IMR-90 (cell line): ENCODE results near the gene CNTN4. TPM values are rescaled to one million over a fixed set of nuclear protein-coding genes. Genes with fewer than 3 reads are reported as not detected.

ENCODE experiments used
- ATAC-seq: fragments of 200-7000 bp; cut with Tn5 transposase; 2 replicates; pipeline ENCODE4 v1.9.1; 2020; ENCODE audit warnings: low read depth, mild to moderate bottlenecking, moderate library complexity
- BruUV-seq: library from RNA; stranded (reverse); fragments of 400-500 nt; replicated peaks from 2 replicates; lab custom pipeline; 2021; lab: Mats Ljungman, UMichigan
- CTCF ChIA-PET: fragments of 300-600 bp; formaldehyde crosslinking; extraction: SDS; loops from one replicate; lab custom pipeline; 2021; ENCODE audit warnings: antibody characterized with exemption; lab: Yijun Ruan, JAX
- POLR2A ChIA-PET: fragments of 300-600 bp; sonication (Branson Sonifier 250); formaldehyde crosslinking; loops from one replicate; lab custom pipeline; 2022; ENCODE audit warnings: antibody characterized with exemption; ENCODE audit not compliant: unreplicated experiment; lab: Charles Lee
- DNase-seq: peaks from one replicate; pipeline ENCODE4 v3.0.0; 2013
- H2AFZ ChIP-seq: replicated peaks from 2 replicates; pipeline ENCODE3; 2013; ENCODE audit warnings: low read length, mild to moderate bottlenecking; ENCODE audit not compliant: poor library complexity
- H2AK5ac ChIP-seq: 2 replicates; pipeline ENCODE4 v1.6.1; 2013; ENCODE audit warnings: low read depth, low read length, inconsistent platforms
- H2AK9ac ChIP-seq: replicated peaks from 2 replicates; pipeline ENCODE3; 2013; ENCODE audit warnings: mild to moderate bottlenecking, low read depth, low read length, moderate library complexity; ENCODE audit not compliant: poor library complexity
- H2BK120ac ChIP-seq: 2 replicates; pipeline ENCODE4 v1.6.1; 2013; ENCODE audit warnings: low read depth, low read length, inconsistent platforms
- H2BK15ac ChIP-seq: 3 replicates; pipeline ENCODE4 v1.6.1; 2013; ENCODE audit warnings: low read depth, low read length, inconsistent platforms
- H2BK20ac ChIP-seq: 2 replicates; pipeline ENCODE4 v1.6.1; 2013; ENCODE audit warnings: low read depth, mild to moderate bottlenecking, inconsistent platforms, low read length, moderate library complexity
- H2BK5ac ChIP-seq: 2 replicates; pipeline ENCODE4 v1.6.1; 2013; ENCODE audit warnings: mild to moderate bottlenecking, low read depth, low read length, inconsistent platforms; ENCODE audit not compliant: poor library complexity, severe bottlenecking
- H3K14ac ChIP-seq: replicated peaks from 2 replicates; pipeline ENCODE4 v1.6.1; 2013; ENCODE audit warnings: low read depth, low read length, inconsistent platforms
- H3K18ac ChIP-seq: 2 replicates; pipeline ENCODE4 v1.6.1; 2013; ENCODE audit warnings: low read depth, low read length, control low read depth
- H3K23ac ChIP-seq: 2 replicates; pipeline ENCODE4 v1.6.1; 2013; ENCODE audit warnings: low read depth, low read length, inconsistent platforms
- H3K27ac ChIP-seq: 2 replicates; pipeline ENCODE4 v1.5.1; 2013; ENCODE audit warnings: mild to moderate bottlenecking, control low read depth, low read length; ENCODE audit not compliant: insufficient read depth
- H3K27me3 ChIP-seq: 2 replicates; pipeline ENCODE4 v1.6.1; 2013; ENCODE audit warnings: low read length; ENCODE audit not compliant: control insufficient read depth, insufficient read depth
- H3K36me3 ChIP-seq: 2 replicates; pipeline ENCODE4 v1.6.1; 2013; ENCODE audit warnings: low read length, mixed read lengths; ENCODE audit not compliant: control insufficient read depth, insufficient read depth
- H3K4ac ChIP-seq: 2 replicates; pipeline ENCODE4 v1.6.1; 2013; ENCODE audit warnings: low read depth, low read length, inconsistent platforms
- H3K4me1 ChIP-seq: 2 replicates; pipeline ENCODE4 v1.6.1; 2013; ENCODE audit warnings: low read length, mixed read lengths; ENCODE audit not compliant: control insufficient read depth, insufficient read depth
- H3K4me2 ChIP-seq: 2 replicates; pipeline ENCODE4 v1.6.1; 2013; ENCODE audit warnings: low read depth, mild to moderate bottlenecking, control low read depth, low read length, moderate library complexity
- H3K4me3 ChIP-seq: 2 replicates; pipeline ENCODE4 v1.5.1; 2013; ENCODE audit warnings: low read depth, mild to moderate bottlenecking, control low read depth, low read length, moderate library complexity; ENCODE audit not compliant: insufficient read depth
- H3K56ac ChIP-seq: 2 replicates; pipeline ENCODE4 v1.6.1; 2013; ENCODE audit warnings: low read length, inconsistent platforms; ENCODE audit not compliant: insufficient read depth; ENCODE audit errors: extremely low read depth
- H3K79me1 ChIP-seq, 2 experiments: 2 replicates each; pipeline ENCODE4 v1.6.1; 2013; ENCODE audit warnings: low read length in 2 of 2, inconsistent platforms in 1 of 2, low read depth in 1 of 2
- H3K9ac ChIP-seq: 2 replicates; pipeline ENCODE4 v1.6.1; 2013; ENCODE audit warnings: low read depth, low read length, control low read depth
- H3K9me1 ChIP-seq: 2 replicates; pipeline ENCODE4 v1.6.1; 2013; ENCODE audit warnings: low read length, inconsistent platforms; ENCODE audit not compliant: insufficient read depth
- H3K9me3 ChIP-seq: 2 replicates; pipeline ENCODE4 v1.6.1; 2013; ENCODE audit warnings: low read length; ENCODE audit not compliant: control insufficient read depth, insufficient read depth
- H4K20me1 ChIP-seq: 2 replicates; pipeline ENCODE4 v1.6.1; 2013; ENCODE audit warnings: low read length, inconsistent platforms; ENCODE audit not compliant: insufficient read depth
- H4K5ac ChIP-seq: 2 replicates; pipeline ENCODE4 v1.6.1; 2013; ENCODE audit warnings: mild to moderate bottlenecking, low read depth, low read length, control low read depth
- H4K8ac ChIP-seq, 2 experiments: 2 replicates each; pipeline ENCODE4 v1.6.1; 2013; ENCODE audit warnings: low read depth in 2 of 2, low read length in 2 of 2, control low read depth in 1 of 2, inconsistent platforms in 1 of 2
- H4K91ac ChIP-seq: 2 replicates; pipeline ENCODE4 v1.6.1; 2013; ENCODE audit warnings: low read depth, low read length, inconsistent platforms; ENCODE audit not compliant: insufficient read depth
- BHLHE40 ChIP-seq: fragments of 150-350 bp; IDR thresholded peaks from 2 replicates; pipeline ENCODE4 v1.6.1; 2016; ENCODE audit warnings: mild to moderate bottlenecking, low read depth, low read length
- CHD1 ChIP-seq: IDR thresholded peaks from 2 replicates; pipeline ENCODE4 v1.6.1; 2012; ENCODE audit warnings: low read depth, low read length, improper control_type of control experiment
- CTCF ChIP-seq: conservative IDR thresholded peaks from 2 replicates; pipeline ENCODE4 v1.5.1; 2012; ENCODE audit warnings: mild to moderate bottlenecking, low read depth, low read length, improper control_type of control experiment
- FOS ChIP-seq: fragments of 150-350 bp; IDR thresholded peaks from 2 replicates; pipeline ENCODE4 v1.6.1; 2016; ENCODE audit warnings: low read depth, low read length
- MAFK ChIP-seq: IDR thresholded peaks from 2 replicates; pipeline ENCODE4 v1.6.1; 2012; ENCODE audit warnings: low read depth, low read length, improper control_type of control experiment
- MXI1 ChIP-seq: IDR thresholded peaks from 2 replicates; pipeline ENCODE4 v1.6.1; 2012; ENCODE audit warnings: low read depth, mild to moderate bottlenecking, low read length, moderate library complexity, borderline replicate concordance
- NFE2L2 ChIP-seq: fragments of 150-350 bp; IDR thresholded peaks from 2 replicates; pipeline ENCODE4 v1.6.1; 2016; ENCODE audit warnings: low read depth, mild to moderate bottlenecking, low read length
- POLR2A ChIP-seq: IDR thresholded peaks from 2 replicates; pipeline ENCODE4 v1.6.1; 2012; ENCODE audit warnings: mild to moderate bottlenecking, low read depth, low read length
- RAD21 ChIP-seq: IDR thresholded peaks from 2 replicates; pipeline ENCODE4 v1.6.1; 2012; ENCODE audit warnings: low read length, improper control_type of control experiment
- SMC3 ChIP-seq: fragments of 150-350 bp; IDR thresholded peaks from 2 replicates; pipeline ENCODE4 v1.6.1; 2016; ENCODE audit warnings: low read depth, mild to moderate bottlenecking, antibody characterized with exemption, low read length, moderate library complexity
- USF2 ChIP-seq: fragments of 150-350 bp; IDR thresholded peaks from 2 replicates; pipeline ENCODE4 v1.6.1; 2017; ENCODE audit warnings: mild to moderate bottlenecking, antibody characterized with exemption, low read length, low read depth
- WGBS, 2 experiments: methylation state at CpG; one replicate each; pipeline versions ENCODE4 v1.1.5 to v1.1.7; 2013; ENCODE audit warnings: missing lambda C conversion rate in 2 of 2; ENCODE audit not compliant: insufficient read length in 1 of 2; ENCODE audit errors: extremely low coverage in 2 of 2; 5-methylcytosine and 5-hydroxymethylcytosine counted together
- dilution Hi-C: fragments of 300-500 bp; cut with HindIII; formaldehyde crosslinking; loops from one replicate; pipeline ENCODE4 v1.14.3; 2018; ENCODE audit warnings: low sequenced_read_pairs; ENCODE audit not compliant: unreplicated experiment
- in situ Hi-C: fragments of 300-500 bp; cut with MboI; formaldehyde crosslinking; loops from 3 replicates; pipeline ENCODE4 v1.14.3; 2019; ENCODE audit warnings: low sequenced_read_pairs, inconsistent platforms, mixed read lengths
- intact Hi-C: fragments of 100-400 bp; cut with micrococcal nuclease; formaldehyde crosslinking; loops from 2 replicates; pipeline ENCODE4 v1.10.0; 2022
- polyA plus RNA-seq, 3 experiments: library from polyadenylated mRNA; depleted of rRNA; stranded (reverse); fragments of >200 nt; gene quantifications; 2 replicates each; pipeline ENCODE4 v1.2.3, GENCODE V29; 2012; ENCODE audit warnings: low replicate concordance in 1 of 3
- total RNA-seq: library from RNA; depleted of rRNA; stranded (reverse); fragments of >200 nt; gene quantifications from 2 replicates; pipeline ENCODE4 v1.2.3, GENCODE V29; 2012
- TF ChIP-seq, protein P1 (sequence below): fragments of 150-350 bp; IDR thresholded peaks from 2 replicates; pipeline ENCODE4 v1.6.1; 2016; ENCODE audit warnings: low read depth, mild to moderate bottlenecking, low read length, moderate library complexity, borderline replicate concordance

CNTN4 gene
- total and polyA plus RNA-seq, 2 of the 4 experiments (the other 2 are of a cell fraction), result under 0.01 TPM; not detected in 1

DNA sequence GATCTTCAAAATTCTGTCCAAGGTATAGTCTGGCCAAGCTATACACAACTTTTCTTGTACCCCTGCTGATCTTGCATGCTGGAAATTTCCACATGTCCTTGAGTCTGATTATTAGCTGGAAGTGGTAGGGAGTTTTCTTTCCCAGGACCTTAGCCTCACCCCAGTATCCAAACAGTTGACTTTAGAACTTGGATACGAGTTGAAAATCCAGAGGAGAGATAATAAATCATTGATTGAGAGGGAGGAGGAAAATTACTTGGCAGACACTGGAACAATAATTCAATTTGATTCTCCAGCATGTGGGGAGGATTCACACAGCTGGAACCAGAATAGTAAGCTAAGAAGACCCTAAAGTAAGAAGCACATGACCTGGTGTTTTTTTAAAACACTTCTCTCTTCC is 895.1 kb downstream of the CNTN4 start:
- Histone ChIP-seq H4K20me1 (no peaks in the 10 kb centered on the region), H3K4ac (no peak overlapping the region), H2AFZ (no peak overlapping the region), H2AK9ac (no peak overlapping the region), H3K36me3 (no peaks in the 10 kb centered on the region), H2BK20ac (no peak overlapping the region), H2BK5ac (no peak overlapping the region), H3K56ac (no peak overlapping the region), H3K23ac (no peak overlapping the region), H3K18ac (no peak overlapping the region), H2AK5ac (no peak overlapping the region), H2BK15ac (no peak overlapping the region), H3K27me3 (no peaks in the 10 kb centered on the region), H3K9ac (no peak overlapping the region), H4K8ac (no peak overlapping the region), H3K14ac (no peak overlapping the region), H2BK120ac (no peak overlapping the region), H3K4me3 (no peak overlapping the region), H3K4me2 (no peak overlapping the region), H3K9me1 (no peaks in the 10 kb centered on the region), H3K27ac (no peak overlapping the region), H3K4me1 (no peaks in the 10 kb centered on the region), H3K9me3 (no peaks in the 10 kb centered on the region), H3K79me1 (no peaks in the 10 kb centered on the region), H4K5ac (no peak overlapping the region), H4K91ac (no peak overlapping the region)
- in situ Hi-C loops (no loop called here), intact Hi-C loops (no loop called here), dilution Hi-C loops (no loop called here)
- POLR2A ChIA-PET, result interaction anchor here (0.6 kb wide), 1 partner anchor 126 kb away, joined by 6 read pairs; no protein-coding TSS in a partner anchor
- DNase-seq, result no peak
- no peak for ATAC-seq
- BruUV-seq, result no TSS peak
- no peak for TF ChIP-seq USF2
- no peak for TF ChIP-seq POLR2A
- no peak for TF ChIP-seq CTCF
- no peak for TF ChIP-seq NFE2L2
- no peak for TF ChIP-seq BHLHE40
- no peak for TF ChIP-seq CHD1
- no peak for TF ChIP-seq MXI1
- TF ChIP-seq, protein P1, sequence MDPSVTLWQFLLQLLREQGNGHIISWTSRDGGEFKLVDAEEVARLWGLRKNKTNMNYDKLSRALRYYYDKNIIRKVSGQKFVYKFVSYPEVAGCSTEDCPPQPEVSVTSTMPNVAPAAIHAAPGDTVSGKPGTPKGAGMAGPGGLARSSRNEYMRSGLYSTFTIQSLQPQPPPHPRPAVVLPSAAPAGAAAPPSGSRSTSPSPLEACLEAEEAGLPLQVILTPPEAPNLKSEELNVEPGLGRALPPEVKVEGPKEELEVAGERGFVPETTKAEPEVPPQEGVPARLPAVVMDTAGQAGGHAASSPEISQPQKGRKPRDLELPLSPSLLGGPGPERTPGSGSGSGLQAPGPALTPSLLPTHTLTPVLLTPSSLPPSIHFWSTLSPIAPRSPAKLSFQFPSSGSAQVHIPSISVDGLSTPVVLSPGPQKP, result no peak
- TF ChIP-seq MAFK, result no peak
- TF ChIP-seq FOS, result no peak
- TF ChIP-seq SMC3, result no peak
- TF ChIP-seq RAD21, result no peak
- no CpG with 5 or more reads among the region's 1 CpG for WGBS, 2 experiments
- CTCF ChIA-PET, result interaction anchor here (0.7 kb wide), 1 partner anchor 960 kb away, joined by 3 read pairs; no protein-coding TSS in a partner anchor
